CD4-positive, alpha-beta T cell treated with Interleukin-2 at 100 ng/mL for 4 hours (primary cell): ENCODE measurements around the gene SPON1.
"Not testable (repeated sequence)": the region's sequence is repeated elsewhere in the genome, so short reads cannot be mapped to it uniquely, and the experiment has no call there.

Experiments
- DNase-seq: peaks from one replicate; pipeline ENCODE4 v3.0.0-alpha.2; 2020; ENCODE audit warnings: low spot score

Gene SPON1

DNA sequence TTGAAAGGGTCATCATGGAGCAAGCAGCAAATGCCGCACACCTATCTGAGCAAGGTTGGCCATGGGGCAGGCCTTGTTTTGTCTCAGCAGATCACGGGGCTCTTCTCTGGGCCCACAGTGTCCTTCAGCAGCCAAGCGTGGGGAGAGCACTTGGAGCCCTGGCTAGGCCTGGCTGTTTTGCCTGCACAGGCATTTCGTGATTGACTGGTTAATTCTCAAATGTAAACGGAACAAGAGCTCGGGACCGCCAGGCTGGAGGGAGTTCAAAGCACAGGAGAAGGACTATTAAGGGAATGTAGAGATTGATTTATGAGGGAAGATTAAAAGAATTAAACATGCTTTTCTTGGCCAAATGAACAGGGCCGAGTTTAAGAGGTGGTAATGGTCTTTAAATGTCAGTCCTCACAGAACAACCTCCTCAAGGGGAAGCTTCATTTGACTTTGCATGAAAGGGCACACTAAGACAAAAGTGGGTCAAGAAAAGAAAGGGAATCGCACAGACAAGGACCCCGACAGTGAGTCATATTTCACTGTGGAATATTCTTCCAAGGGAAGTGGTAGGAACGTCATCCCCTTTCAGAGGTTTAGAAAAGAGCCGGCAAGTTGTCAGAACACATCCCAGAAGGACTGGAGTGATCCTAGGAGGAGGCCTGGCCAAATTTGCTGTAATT, 20.7 kb downstream of the SPON1 start:
- no peak for DNase-seq

DNA sequence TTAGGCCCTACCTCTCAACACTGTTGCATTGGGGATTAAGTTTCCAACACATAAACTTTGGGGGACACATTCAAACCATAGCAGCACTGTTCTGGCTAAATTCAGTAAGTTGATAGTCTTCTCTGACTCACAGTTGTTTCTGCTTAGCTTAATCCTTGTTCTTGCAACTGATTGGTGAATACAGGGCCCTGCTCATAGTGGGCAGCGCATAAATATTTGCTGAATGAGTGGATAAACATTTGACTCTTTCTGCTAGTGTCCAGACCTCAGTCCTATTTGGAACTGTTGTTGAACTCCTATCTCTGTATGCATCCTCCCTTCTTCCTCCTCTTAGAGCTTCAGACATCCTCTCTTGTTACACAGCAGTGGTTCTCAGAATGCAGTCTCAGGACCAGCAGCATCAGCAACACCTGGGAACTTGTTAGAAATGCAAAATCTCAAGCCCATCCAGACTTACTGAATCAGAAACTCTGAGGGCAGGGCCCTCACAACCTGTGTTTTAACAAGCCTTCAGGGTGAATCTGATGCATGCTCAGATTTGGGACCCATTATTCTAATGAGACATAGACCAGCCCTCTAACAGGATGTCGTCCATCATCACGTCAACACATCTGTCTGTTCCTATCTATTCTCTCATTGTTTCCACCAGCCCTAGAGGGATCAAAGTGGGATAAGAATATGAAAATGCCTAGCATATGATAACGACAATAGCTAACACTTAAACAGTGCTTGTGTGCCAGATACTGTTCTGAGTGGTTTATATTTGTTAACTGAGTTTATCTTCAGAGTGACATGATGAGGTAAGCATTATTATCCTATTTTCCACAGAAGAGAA, 22.3 kb downstream of the SPON1 start:
- no peak for DNase-seq

DNA sequence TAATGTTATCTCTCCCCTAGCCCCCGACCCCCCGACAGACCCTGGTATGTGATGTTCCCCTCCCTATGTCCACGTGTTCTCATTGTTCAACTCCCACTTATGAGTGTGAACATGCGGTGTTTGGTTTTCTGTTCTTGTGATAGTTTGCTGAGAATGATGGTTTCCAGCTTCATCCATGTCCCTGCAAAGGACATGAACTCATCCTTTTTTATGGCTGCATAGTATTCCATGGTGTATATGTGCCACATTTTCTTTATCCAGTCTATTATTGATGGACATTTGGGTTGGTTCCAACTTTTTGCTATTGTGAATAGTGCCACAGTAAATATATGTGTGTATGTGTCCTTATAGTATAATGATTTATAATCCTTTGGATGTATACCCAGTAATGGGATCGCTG, 24.2 kb downstream of the SPON1 start:
- DNase-seq = not testable (repeated sequence)

DNA sequence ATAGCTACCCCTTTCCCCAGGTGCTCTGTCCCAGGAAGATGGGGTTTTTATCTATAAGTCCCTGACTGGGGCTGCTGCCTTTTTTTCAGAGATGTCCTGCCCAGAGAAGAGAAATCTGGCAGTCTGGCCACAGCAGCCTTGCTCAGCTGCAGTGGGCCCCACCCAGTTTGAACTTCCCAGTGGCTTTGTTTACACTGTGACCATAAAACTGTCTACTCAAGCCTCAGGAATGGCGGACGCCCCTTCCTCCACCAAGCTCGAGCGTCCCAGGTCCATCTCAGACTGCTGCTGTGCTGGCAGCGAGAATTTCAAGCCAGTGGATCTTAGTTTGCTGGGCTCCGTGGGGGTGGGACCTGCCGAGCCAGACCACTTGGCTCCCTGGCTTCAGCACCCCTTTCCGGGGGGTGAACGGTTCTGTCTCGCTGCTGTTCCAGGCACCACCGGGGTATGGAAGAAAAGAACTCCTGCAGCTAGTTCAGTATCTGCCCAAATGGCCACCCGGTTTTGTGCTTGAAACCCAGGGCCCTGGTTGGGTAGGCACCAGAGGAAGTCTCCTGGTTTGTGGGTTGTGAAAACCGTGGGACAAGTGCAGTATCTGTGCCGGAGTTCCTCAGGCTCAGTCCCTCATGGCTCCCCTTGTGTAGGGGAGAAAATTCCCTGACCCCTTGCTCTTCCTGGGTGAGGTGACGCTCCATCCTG, 29.8 kb downstream of the SPON1 start:
- not testable (repeated sequence) for DNase-seq

DNA sequence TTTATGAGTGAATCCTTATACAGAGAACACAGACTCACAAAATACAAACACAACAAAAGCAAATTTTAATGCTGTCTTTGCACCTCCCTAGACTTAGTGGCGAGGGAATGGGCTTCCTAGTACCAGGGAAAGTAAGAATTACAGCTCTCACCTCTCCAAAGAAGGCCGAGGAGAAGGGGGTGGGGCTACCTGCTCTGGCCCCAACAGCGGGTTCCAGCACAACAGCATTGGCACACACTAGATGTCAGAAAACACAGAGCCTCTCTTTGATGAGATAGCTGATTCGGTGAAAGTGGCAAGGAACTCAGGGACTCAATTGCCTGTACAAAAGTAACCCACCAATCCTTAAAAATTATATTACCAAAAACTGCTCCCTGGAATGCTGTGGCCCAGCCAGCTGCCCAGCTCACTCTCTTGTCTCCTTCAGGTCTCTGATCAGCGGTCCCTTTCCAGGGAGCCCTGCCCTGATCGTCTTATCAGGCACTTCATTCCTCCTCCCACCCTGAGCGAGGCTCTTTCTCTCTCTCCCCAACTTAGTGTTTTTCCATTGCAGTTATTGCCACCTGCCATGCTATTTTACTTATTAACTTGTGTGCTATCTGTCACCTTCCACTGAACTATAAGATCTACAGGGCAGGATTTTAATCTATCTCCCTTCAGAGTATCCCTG, 30.7 kb downstream of the SPON1 start:
- DNase-seq = no peak

DNA sequence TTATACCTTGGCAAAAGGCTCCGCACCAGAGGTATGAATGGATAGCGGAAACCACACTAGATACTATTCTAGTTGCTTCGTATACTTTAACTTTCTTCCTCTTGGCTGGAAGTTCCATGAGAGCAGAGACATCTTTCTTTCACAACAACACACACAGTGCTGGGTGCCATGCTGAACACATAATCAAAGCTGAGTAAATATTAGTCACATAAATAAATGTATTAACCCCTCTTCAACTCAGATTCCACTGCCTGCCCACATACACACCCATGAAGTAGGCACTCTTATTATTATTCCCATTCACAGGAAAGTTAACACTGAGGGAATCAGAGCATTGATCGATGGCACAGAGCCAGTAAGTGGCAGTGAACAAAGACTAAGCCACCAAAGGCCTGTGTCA, 35.4 kb downstream of the SPON1 start:
- no peak for DNase-seq

DNA sequence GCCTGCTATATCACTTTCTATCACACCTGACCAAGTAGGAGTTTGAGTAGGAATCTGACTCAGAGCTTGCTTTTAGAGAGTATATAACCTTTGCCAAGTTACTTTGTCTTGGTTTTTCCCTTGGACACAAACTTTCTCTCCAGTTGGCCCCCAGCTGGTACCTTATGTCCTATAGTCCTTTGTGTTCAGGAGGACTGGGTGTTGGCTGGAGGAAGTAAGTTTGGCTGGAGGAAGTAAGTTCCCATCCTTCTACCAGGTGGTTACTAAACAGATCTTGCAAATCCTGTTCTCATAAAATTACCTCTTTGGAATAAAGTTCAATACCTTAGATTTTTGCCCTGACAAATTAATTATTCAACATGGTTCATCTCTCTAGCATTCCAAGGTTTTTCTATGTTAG, 37.2 kb downstream of the SPON1 start:
- DNase-seq = no peak

DNA sequence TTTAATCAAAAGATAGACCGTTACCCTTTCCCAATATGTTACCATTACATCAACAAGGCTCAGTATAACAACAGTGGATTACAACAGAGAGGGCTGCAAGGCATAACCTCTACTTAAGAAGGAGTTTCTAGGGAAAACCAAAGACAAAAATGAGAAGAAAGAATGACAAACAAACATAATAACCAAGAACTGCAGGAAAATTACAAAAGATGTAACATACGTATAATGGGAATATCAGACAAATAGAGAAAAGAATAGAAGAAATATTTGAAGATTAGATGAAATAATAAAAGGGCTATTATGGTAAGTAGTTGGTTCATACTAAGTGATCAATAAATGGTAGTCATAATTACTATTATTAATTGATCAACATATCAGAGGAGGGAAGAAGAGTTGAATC, 39.1 kb downstream of the SPON1 start:
- DNase-seq = no peak

DNA sequence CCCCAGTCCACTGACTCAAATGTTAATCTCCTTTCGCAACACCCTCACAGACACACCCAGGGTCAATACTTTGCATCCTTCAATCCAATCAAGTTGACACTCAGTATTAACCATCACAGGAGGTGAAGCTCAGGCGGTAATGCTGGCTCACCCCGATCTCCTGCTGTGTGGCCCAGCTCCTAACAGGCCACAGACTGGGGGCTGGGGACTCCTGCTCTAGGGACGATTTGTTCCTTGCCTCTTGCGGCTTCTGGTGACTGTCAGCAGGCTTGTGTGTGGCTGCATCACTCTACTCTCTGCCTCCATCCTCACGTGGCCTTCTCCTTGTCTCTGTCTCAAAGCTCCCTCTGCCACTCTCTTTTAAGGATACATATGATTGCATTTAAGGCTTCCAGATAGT, 45.0 kb downstream of the SPON1 start:
- no peak for DNase-seq

DNA sequence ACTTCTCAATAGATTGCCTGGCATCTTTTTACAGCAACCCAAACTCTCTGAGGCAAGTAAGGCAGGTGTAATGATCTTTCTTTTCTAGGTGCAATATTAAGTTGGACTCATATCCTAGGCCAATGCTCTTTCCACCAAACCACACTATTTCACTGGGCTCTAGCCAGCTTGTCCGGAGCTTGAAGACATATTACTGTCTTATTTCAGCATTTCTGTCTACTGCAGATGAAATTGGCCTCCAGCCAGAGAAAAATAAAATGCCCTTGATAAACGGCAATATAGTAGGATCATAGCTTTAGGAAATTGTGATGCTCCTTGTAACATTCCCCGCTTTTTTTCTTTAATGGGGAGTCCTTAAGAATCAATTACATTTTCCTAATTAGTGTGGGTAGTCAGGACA, 48.1 kb downstream of the SPON1 start:
- no peak for DNase-seq

DNA sequence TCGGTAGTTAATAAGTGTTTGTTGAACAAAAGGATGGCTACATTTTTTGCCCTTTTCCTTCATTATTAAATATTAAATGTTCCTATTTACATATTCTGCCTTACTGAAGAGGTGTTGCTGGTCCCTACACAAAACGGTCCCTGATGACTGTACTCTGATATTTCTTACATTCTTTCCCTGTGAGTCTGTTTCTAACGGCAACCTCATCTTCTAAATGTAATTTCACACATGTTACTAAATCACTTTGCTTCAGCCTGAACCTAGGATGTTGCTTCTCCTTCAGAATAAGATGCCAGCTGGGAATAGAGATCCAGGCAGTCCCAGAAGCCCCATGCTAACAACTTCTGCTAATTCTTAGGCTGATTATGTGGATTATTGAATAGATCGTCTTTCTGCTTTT, 50.3 kb downstream of the SPON1 start:
- no peak for DNase-seq

DNA sequence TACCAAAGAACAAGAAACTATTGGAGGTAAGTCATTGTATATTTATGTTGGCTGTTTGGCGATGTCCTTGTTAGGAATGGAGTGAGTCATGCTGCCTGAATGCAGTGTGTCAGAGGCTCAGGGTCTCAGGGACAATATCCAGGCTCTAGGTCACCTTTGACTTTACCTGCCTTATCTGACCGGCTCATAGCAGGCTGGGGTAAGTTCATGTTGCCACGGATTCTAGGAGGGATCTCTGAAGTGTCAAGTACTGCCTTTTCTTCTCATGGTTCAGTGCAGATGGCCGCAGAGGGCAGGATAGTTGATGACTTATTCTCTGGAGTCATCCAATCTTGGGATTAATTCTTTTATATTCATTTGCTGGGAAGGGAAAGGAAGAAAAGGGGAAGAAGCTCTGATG, 53.2 kb downstream of the SPON1 start:
- no peak for DNase-seq

DNA sequence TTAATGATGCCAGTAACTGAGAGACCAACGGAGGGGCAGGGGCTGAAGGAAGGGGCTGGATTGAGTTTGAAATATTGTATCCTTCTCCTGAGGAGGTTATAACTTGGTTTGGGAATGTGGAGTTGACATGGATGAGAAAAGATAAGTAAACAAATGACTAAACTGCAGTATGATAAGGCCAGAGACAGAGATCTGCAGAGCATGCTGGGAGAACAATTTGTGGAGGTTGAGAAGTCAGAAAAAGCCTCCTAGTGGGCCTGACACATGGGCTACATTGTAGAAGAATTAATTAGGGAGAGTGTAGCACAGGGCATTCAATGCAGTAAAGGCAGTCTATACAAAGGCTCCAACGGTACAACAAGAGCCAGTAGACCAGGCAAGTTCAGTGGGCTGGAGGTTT, 55.9 kb downstream of the SPON1 start:
- DNase-seq = no peak

DNA sequence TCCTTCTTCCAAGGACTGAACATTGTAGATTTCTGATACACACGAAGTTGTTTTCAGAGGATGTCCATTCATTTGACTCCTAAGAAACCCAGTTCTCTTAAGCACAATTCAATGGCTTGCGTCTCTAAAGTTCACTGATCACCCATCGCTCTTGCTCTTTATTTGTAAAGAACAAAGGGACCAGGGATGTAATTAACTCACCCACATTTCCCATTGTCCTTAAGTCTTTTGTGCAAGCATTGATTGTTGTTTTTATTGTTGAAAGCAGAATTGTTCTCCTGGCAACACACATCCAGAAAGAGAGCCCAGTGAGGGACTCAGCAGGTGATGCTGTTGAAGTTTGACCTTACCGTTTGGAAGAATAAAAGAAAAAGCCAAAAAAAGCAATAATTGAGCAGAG, 59.2 kb downstream of the SPON1 start:
- no peak for DNase-seq

DNA sequence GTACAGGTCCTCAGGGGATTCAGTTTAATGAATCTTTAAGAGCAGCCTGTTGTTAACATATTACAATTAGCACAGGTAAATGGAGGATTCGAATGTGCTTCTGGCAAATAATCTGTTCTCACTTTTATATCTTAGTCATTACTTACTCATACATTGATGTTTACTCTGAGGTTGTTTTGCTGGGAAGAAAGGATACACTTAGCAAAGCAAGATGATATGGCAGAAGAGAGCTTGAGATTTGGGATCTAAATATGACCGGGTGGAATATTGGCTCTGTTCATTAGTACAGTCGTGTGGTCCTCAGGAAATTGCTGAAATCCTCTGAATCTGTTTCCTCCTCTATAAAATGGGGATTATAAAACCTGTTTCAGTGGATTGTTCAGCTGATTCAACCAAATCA, 59.7 kb downstream of the SPON1 start:
- no peak for DNase-seq

DNA sequence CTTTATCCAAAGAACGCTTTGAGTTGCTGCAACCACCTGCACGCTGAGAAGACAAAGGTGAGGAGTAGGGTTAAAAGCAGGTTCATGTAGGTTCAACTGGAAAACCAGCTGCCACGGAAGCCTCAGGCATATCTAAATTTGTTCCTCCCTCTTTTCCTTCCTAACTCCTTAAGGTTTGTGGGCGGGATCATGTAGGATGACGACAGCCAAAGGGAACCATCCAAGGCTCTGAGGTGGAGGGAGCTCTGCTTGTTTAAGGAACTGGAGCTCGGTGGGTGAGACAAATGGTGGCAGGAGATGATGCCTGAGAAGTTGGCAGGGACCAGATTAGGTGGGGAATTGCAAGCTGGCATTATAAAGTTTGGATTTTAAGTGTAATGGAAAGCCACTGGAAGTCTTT, 60.3 kb downstream of the SPON1 start:
- DNase-seq = no peak

DNA sequence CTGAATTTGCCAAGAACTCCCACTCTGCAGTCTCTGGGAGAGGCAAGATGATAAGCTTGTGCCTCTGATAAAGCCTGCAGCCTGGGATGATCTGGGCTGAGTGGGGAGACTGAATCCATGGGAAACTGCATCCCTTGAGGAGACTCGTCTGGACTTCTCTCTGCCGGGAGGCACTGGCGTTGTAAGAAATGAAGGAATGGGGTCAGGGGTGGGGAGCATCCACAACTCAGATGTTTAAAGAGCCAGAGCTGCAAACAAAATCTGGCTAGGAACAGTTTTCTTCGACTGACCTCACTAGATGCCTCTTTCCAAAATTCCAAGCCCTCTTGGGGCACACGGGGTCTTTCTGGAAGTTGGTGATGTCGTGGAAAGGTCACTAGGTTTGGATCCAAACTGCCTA, 64.4 kb downstream of the SPON1 start:
- DNase-seq = no peak

DNA sequence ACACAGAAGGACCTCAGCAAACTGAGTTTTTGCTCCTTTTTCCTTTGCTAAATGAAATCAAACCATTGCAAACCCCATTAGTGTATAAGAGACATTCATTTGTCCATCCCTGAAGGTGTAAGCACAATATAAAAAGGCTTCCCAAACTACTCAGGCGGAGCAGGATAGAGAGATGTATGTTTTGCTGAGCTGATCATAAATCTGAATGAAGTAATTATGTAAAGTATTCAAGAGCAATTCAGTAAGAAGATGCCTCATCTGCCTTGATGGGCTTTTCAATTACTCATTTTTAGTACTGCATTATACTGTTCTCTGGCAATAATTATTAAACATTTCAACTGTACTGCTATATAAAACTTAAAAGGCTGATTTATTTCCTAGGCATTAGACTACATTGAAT, 65.0 kb downstream of the SPON1 start:
- no peak for DNase-seq

DNA sequence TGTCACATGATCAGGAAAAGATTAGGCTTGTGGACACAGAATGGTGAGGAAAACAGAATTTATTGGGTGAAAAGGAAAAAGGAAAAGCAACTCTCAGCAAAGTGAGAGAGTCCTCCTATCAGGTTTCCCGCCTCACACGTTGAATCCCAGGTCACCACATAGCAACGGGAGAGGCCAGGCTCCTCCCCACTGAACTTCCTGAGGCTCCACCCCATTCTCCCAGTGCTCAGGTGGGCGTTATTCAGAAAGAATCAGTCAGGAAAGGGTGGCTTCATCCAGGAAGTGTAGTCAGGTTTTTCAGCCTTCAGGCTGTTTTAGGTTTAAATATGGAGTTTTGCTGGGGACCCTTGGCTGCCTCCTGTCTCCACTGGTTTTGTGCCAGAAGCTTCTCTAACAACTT, 66.9 kb downstream of the SPON1 start:
- no peak for DNase-seq

DNA sequence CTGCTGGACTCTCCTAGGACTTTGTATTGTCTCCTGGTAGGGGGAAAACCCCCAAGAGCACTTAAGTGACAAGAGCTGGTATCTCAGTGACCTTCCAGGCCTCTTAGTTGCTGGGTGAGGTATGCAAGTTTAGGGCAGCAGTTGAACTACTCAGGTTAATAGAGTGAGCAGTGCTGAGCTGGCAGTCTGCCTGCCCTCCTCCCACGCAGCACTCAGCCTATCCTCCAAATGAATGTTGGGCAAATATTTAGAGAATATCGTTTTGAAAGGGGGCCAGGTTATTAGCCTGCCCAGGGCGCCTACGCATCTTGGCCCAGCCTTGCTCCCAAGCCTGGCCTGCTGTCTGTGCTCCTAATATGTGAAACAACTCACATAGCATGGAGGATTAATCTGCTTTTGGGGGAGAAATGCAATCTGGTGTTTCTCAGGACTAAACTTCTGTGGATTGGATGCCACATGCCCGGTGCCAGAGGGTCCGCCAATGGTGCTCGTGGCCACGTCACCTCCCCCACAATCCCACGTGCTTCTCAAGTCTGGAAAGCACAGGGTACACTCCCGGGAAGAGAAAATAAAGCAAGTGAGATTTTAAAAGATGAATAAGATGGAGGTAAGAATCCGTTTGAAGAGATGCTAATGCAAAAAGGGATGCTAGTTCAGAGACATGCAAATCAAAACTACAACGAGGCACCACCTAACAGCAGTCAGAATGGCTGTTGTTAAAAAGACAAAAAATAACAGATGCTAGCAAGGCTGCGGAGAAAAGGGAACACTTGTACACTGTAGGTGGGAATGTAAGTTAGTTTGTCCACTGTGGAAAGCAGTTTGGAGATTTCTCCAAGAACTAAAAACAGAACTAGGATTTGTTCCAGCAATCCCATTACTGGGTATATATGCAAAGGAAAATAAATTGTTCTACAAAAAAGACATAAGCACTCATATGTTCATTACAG, 67.7 kb downstream of the SPON1 start:
- DNase-seq = no peak

DNA sequence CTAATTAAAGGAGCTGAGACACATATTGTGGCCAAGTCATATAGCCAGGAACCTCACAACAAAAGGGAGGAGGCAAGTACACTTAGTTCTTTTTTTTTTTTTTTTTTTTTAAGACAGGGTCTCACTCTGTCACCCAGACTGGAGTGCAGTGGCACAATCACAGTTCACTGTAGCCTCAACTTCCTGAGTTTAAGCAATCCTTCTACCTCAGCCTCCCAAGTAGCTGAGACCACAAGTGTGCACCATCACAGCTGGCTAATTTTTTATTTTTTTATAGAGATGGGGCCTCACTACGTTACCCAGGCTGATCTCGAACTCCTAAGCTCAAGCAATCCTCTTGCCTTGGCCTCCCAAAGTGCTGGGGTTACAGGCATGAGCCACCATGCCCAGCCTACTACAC, 73.0 kb downstream of the SPON1 start:
- not testable (repeated sequence) for DNase-seq

DNA sequence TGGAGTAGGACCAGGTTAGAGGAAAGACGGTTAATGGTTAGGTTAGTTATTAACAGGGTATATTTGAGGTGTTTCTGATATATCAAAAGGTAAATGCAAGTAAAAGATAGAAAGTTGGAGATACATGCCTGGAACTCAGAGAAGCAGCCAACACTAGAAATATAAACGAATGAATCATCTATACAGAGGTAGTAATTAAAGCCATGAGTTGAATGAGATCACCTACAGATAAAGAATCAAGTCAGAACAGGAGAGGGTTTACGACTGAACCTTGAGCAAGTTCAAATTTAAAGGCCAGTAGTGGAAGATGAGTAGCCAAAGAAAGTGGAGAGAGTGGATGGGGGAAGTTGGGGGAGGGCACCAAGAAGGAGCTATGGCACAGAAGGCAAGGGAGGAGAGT, 73.9 kb downstream of the SPON1 start:
- no peak for DNase-seq
